CD4-positive, alpha-beta T cell treated with Interleukin-6 at 100 ng/mL for 8 hours (primary cell): ENCODE data around the gene LSM3.

Experiments
- DNase-seq: peaks from one replicate; pipeline ENCODE4 v3.0.0-alpha.2; 2020; ENCODE audit warnings: mixed read lengths, low spot score

Gene LSM3

DNA sequence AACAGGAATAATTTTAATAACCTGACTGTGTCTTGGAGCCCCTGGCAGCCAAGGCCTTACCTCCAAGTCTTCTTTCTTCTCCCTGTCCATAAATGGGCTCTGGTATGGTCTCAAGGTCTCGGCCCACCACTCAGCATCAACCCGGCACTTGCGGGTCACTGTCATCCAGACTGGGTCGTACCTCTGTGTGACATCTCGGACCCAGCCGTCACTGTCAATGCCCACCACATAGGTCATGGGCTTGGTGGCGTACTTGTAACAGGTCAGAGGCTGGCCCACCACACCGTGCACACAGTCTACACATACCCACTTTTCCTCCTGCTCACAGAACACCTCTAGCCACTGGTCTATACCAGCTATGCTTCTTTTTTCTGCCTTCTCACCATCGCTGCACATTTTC, 20.7 kb upstream of the LSM3 start:
- DNase-seq: no peak

DNA sequence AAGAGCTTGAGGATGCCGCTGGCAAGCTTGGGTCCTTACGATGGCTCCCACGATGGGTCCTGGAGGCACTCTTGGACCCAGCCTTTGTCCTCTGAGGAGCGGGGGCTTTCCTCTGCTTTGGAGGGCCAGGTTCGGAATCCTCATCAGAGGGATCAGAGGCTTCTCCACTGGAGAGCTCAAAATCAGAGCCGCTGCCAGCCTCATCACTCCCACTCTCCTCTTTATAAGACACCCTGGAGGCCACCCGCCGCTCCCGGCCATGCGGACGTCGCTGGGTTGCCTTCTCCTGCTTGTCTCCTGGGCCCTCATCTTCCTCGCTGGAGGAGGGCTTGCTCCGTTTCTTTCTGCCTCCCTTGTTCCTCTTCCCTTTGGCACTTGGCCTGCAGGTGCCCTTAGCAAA, 20.2 kb upstream of the LSM3 start:
- no peak for DNase-seq

DNA sequence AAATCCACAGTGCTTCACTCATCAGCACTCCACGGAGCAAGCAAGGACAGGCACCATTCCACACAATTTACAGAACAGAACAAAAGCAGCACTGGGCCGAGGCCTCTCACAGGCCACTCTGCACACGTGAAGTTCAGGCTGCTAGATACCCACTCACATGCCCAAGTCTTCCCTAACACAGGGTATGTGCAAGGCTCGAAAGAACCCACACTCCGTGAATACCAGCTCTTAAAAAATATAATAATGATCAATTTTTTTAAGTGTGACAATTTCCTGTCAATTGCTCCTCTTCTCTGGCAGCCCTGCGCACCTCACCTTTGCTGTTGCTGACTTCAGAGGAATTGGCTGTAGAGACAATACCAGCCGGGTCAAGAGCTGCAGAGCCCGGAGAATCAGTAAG, 19.2 kb upstream of the LSM3 start:
- no peak for DNase-seq

DNA sequence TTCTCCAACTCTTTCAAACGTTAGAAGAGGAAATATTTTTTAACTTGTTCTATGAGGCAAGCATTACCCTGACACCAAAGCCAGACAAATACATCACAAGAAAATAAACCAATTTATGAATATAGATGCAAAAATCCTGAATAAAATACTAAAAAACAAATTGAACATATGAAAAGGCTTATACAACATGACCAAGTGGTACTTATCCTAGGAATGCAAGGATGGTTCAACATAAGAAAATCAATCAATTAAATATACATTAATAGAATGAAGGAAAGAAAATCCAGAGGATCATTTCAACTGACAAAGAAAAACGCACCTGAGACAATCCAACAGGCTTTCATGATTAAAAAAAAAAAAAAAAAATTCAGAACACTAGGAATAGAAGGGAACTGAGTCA, 17.3 kb upstream of the LSM3 start:
- no peak for DNase-seq

DNA sequence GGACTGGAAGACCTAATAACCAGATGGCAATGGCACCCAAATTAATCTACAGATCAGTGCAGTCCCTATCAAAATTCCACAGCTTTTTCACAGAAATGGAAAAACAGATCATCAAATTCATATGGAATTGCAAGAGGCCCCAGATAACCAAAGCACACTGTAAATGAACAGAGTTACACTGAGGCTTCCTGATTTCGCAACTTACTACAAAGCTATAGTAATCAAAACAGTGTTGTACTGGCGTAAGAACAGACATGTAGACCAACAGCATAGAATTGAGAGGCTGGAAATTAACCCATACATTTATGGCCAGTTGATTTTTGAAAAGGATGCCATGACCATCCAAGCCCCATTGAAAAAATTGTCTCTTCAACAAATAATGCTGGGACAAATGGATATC, 16.4 kb upstream of the LSM3 start:
- no peak for DNase-seq

DNA sequence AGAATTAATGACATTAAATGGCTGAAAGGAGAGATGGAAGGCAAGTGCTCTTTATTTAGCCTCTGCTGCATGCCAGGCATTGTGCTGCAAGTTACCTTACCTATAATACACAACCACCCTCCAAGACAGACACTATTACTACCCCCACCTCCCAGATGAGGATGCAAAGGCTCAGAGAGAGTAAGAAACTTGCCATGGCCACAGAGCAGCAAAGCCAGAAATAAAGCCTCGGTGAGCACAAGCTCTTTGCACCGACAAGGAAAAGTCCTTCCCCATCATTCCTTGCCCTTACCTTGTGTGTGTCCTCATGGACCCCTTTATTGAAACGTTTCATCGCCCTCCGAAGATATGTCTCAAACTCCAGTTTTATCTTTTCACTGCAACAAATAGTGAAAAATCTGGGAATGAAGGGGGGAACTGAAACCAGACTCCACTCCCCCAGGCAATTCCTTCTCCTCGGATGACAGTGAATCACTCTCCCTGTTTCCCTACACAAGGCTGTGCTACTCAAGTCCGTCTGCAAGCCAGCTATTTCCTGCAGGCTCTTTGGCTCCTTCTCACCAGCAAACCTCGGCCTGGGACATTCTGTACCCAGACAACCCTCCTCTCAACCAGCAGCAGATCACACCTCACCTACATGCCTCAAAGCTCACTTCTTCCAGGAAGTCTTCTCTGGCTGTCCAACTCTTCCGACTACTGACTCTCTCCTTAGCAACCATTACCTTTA, 11.6 kb upstream of the LSM3 start:
- no peak for DNase-seq

DNA sequence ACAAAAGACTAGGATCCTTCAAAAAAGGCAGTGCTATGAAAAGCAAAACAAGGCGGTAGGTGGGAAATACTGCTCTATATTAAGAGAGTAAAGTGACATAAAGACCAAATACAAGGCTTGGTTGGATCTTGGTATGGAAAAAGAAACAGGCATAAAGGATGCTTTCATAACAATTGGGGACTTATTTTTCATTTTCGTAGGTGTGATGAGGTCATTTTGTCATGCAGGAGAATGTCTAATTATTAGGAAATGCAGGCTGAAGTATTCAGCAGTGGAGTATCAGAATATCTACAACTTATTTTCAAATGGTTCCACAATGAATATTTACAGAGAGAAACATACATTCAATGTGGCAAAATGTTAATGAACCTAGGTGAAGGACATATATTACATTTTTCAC, 9.2 kb upstream of the LSM3 start:
- no peak for DNase-seq

DNA sequence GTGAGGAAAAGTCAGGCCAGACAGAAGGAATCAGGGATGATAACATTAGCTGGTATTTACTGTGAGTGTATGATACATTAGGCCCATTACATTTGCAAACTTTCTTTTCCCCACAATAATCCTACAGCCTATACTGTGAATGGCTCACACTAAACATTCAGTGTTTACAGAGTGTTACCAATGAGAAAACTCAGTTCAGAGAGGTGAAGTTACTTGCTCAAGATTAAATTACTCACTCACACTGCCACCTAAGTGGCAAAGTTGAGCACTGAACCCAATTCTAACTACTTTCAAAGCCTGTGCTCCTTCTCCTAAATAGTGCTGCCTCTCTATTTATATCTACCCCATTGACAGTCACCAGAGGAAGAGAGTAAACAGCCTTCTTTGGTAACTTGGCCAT, 8.7 kb upstream of the LSM3 start:
- DNase-seq: no peak

DNA sequence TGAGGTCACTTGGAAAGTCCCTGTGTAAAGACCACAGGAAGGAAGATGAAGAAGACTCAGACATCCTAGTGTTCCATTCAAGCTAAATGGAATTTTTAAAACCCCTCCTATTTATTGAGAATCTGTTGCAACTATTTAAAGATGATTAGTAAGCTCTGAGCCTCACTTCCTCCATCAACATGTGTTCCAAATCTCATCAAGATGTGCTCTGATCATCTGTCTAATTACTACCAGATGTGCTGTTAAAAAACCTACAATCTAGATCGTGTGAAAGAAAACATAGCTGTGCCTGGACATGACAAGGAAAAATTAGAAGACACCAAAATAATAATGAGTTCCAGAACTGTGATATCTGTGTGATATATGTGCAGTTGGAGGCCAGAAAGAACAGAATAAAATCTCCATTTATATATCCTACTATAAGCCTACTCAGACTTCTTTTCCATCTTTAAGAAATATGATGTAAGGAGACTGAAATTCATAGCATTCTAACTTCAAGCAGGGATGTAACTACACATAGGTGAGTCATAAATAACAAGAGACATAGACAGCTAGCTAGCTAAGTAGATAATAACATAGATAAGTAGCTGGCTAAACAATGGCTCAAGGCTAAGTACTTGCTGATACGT, 8.0 kb upstream of the LSM3 start:
- DNase-seq: no peak

DNA sequence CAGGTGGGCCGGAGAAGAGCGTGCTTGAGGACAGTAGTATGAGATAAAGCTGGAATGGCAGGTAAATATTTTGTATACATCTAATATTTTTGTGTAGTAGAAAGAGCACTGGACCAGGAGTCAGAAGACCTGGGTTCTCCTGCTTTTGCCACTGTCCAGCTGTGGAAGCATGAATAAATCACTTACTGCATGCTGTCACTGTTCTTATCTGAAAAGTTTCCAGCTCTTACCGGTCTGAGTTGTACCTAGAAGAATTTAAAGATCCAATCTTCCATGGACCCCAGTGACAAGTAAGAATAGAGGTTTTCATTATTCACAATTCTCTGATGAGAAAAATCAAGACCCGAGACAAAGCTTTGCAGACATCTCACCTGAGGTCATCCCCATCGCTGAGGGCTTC, 6.1 kb upstream of the LSM3 start:
- DNase-seq: no peak

DNA sequence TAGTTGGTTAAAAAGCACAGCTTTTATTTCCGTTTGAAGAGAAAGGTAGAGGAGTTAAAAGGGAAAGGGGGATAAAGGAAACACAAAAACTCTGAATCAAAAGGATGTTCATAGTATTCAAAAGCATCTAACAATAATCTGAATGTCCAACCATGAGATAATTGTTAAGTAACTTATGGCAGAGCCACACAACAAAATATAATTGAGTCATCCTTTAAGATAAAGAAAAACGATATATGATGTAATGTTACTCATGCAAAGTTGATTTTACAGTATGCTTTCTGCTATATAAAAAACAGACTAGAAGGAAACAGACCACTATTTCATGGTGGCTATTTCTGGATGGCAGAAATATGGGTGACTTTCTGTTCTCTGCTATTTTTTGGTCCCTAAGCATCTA, 4.1 kb upstream of the LSM3 start:
- no peak for DNase-seq

DNA sequence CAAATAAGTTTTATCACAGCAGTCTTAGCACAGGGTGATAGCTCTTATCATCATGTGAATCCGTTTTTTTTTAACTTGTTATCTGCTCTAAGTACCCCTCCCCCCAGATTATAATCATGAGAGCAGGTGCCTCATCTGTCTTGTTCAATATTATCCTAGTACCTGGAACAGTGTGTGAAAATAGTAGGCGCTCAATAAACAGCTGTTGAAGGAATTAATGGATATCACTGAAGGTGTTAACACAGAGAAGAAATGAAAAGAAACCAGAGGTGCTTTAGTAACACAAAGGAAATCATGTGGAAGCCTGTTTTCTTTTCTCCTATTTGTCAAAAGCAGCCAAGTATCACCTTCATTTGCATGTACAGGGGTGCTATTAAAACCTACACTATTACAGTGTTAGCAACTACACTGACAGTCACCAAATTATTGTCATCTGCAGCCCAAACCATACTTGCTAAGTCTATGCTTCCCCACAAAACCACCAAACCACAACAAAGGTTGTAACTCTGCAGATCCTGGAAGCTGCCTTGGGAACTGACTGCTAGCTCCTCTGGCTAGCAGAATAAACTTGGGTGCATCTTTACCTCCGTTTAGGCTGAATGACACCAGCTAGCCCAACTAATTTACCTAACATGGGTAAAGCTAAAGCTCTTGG, 3.1 kb upstream of the LSM3 start:
- peak; percentile 84 for DNase-seq

DNA sequence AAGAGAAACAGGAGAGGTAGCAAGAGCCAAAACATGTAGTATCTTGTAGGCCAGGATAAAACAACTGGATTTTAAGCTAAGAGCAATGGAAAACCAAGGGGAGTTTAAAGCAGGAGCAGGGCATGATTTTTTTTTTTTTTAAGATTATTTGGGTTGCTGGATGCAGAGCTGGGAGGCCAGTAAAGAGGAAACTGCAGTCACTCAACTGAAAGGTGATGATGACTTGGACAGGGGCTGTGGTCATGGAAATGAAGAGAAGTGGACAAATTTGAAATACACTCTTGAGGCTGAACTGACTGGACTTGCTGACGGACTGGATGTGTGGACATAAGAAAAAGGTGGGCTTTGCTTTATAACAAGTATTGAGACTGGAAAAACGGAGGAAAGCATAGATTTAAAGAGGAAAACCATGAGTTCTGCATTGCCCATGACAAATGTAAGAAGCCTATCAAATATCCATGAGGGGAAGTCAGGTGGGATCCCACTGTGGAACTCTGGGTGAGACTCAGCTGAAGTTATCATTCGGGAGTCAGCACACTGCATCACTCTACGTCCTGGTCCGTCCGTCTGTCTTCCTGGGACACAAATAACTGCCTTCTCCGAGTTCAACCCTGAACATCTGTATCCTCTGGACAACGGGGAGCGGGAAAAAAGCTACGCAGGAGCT, 904 bp upstream of the LSM3 start:
- DNase-seq: no peak

DNA sequence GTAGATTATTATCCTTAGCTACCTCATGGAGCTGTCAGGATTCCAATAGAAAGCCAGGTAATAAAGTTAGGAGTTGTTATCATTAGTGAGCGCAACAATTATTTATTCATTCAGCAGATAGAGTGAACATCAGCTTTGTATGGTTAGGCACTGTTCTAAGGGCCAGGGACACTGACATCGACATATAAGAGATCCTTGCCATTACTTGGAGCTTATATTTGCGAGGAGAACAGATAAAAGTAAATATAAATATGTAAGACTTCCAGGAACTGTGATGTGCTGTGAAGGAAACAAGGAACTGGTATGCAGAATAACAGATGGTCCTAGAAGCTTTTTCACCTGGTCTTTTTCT, 473 bp downstream of the LSM3 start:
- no peak for DNase-seq

DNA sequence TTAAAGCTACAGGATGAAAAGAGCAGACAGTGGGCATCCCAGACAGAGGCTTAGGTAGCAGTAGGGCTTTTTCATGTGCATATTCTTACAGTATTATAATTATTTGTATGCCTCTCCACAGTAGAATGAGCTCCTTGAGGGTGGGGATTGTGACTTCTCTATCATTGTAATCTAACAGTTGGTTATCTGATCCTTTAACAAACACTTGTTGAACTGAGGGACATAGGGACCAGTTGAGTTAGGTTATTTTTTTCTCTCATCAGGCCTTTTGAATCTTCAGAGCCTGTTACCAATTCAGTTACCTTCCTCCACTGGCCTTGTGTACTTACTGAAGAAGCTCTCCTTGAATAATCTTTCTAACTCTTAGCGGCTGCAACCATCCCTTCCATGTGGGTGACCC, 1.2 kb downstream of the LSM3 start:
- DNase-seq: no peak

DNA sequence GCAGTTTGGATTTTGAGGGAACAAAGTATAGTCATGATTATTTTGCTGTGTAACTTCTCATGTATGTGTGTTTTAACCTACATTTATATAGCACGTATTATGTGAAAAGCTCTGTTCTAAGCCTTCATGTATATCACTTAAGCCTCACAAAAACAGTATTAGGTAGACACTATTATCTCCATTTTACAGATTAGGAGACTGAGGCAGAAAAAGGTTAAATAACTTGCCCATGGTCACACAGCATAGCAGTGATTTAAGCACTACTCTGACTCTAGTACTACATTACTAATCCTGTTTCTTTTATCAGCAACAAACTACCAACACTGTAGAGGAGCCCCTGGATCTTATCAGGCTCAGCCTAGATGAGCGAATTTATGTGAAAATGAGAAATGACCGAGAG, 2.6 kb downstream of the LSM3 start:
- DNase-seq: no peak

DNA sequence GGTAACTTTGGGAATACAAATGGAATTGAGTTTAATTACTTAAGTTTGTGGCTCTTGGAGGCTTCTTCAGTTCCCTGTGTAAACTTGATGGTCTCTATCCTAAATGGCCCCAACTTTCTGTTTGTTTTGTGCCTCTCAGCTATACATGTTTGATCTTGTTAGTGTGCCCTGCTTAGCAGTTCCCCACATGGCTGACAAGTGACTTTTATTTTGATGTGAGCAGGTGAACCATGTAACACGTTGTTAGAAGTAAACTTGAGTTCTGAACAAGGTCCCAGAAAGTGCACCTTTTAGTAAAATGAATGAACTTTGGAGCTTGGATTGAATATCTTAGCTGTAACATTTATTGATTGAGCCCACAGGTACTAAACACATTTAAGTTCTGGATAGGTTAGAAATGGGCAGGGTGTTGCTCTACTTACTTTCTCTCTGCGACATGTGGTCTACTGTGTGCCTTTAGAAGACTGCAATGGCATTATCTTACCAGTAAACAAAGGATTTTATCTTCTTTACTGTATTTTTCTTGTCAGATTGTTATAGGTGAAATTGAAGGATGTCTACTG, 4.5 kb downstream of the LSM3 start:
- DNase-seq: no peak

DNA sequence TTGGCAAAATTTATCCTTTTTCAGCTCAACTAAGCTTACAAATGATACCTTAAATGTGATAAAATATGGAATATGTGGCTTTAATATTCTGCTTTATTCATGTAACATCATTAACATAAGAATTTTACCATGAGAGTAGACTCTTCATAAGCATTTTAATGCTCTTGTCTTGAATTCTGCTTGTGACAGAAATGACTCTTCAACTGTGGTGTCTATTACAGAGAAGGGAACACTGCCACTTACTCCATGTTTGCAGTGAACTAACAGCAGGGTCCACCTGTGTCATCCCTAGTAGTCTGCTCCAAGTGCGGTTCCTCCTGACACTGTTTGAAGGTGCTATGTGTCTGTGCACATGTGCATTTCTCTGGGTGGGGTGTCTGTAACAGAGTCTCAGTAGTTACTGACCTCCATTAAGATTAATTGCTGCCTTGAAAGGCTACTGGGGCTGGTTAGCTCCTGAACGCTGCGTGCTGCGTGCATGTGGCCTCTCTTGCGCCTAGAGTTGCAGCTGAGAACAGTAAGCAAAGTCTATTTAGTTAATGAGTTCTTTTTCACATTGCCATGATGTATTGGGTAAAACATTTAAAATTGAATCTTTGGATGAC, 8.3 kb downstream of the LSM3 start:
- DNase-seq: no peak

DNA sequence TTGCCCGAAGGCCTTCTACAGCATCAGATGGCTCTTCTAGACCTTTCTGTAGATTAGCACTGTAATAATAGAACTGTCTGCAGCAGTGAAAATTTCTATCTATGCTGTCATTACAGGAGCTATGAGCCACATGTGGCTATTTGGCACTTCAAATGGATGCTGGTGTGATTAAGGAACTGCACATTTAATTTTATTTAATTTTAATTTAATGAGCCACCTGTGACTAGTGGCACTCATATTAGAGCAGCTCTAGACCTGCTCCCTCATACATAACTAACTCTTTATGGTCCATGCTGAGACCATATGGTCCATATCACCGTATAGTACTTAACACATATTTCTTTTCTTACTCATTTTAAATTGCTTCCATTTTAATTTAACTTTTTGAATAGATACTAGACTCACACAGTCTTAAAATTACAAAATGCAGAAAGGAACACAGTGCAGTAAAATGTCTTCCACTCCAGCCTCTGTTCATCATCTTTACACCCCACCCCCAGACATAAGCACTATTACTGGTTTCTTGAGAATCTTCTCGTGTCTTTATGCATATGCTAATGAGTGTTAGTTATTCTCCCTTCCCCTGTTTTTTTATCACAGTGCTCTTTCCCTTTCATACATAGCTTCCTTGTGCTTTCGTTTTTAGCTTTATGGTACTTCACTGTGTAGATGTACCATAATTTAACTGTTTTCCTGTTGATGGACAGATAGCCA, 9.6 kb downstream of the LSM3 start:
- no peak for DNase-seq

DNA sequence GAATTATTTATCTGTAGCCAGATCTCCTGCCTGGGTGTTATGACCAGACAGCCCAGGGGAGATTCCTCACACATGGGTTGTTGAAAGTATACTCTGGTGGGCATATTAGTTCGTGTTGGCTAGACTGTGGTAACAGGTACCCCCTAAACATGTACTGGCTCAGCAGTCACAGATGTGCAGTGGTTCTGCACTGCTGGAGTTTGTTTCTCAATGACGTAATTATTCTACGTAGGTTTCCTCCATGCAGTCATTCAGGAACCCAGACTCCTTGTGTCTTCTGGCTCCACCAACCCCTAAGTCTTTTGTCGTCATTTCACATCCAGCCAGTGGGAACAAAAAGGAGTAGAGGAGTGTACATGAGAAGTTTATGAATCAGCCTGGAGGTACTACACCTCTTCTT, 16.2 kb downstream of the LSM3 start:
- no peak for DNase-seq

DNA sequence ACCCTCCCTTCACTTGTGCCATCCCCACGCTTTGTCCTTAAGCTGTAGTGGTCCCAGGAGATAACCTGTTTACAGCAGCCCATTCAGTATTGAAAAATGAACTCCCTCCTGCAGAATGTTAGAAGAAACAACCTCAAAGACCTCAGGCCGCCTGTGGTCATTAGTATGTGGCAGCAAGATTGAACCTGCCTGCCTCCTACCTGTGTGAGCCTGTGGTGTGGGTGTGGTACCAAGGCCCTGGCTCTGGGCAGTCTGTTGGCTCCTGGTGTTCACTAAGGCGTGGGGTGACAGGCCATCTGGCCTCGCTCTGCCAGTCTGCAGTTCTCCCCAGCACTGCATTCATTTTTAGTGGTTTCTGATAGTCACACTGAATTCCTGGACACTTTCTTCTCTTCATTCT, 21.0 kb downstream of the LSM3 start:
- no peak for DNase-seq

DNA sequence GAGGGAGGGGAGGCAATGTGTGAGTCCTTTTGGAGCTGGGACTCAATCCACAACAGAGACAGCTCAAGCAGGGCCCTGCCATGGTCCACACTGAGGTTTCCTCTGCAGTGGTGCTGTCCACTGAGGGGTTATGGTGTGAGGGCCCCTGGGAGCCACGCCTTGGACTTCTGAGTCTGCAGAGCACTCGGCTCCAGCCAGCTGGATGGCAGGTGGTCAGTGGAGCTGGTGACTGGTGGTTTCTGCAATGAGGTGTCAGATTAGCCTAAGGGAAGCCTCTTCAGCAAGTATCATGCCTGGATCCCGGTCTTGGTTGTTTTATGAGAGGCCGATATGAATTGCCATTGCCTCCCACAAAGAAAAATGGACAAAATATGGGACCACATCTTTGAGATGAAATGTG, 21.7 kb downstream of the LSM3 start:
- DNase-seq: no peak
